CD4-positive, CD25-positive, alpha-beta regulatory T cell (primary cell): Measurements from ENCODE around the gene AUTS2. TPM values are rescaled to one million over a fixed set of nuclear protein-coding genes. Genes with fewer than 3 reads are reported as not detected.

Source experiments
- ATAC-seq, 2 donors: fragments of 150-1000 bp; cut with Tn5 transposase; one replicate each; pipeline ENCODE4 v1.10.0; 2021; ENCODE audit warnings: low read depth in 2 of 2, moderate number of reproducible peaks in 2 of 2, moderate library complexity in 1 of 2
- DNase-seq, 3 donors: peaks; one replicate each; pipeline versions ENCODE4 v3.0.0 to v3.0.0-alpha.2; 2012 to 2022; ENCODE audit warnings: mixed read lengths in 1 of 3
- H3K27ac ChIP-seq: one replicate; pipeline ENCODE4 v1.7.0; 2013; ENCODE audit warnings: mild to moderate bottlenecking, low read length; ENCODE audit not compliant: insufficient read depth, poor library complexity, severe bottlenecking
- H3K27me3 ChIP-seq: one replicate; pipeline ENCODE4 v1.7.0; 2013; ENCODE audit warnings: low read length; ENCODE audit not compliant: control insufficient read depth, insufficient read depth
- H3K36me3 ChIP-seq: one replicate; pipeline ENCODE4 v1.7.0; 2013; ENCODE audit warnings: mild to moderate bottlenecking, low read length, moderate library complexity; ENCODE audit not compliant: control insufficient read depth, insufficient read depth
- H3K4me1 ChIP-seq: 2 replicates; pipeline ENCODE4 v1.7.0; 2013; ENCODE audit warnings: mild to moderate bottlenecking, low read length; ENCODE audit not compliant: insufficient read depth, control insufficient read depth, poor library complexity, severe bottlenecking
- H3K4me3 ChIP-seq: one replicate; pipeline ENCODE4 v1.7.0; 2013; ENCODE audit warnings: low read depth, mild to moderate bottlenecking, low read length, moderate library complexity
- H3K9me3 ChIP-seq, 2 experiments: 1 replicate in 1 of 2; 2 replicates in 1 of 2; pipeline ENCODE4 v1.7.0; 2013; ENCODE audit warnings: low read length in 2 of 2, mild to moderate bottlenecking in 1 of 2, moderate library complexity in 1 of 2; ENCODE audit not compliant: control insufficient read depth in 2 of 2
- H3K27ac Mint-ChIP-seq, 3 donors: one replicate each; pipeline ENCODE4 v1.8.0; 2020 to 2022; ENCODE audit warnings: mild to moderate bottlenecking in 3 of 3, mixed read lengths in 3 of 3, moderate library complexity in 2 of 3
- H3K27me3 Mint-ChIP-seq: one replicate; pipeline ENCODE4 v1.8.0; 2022; ENCODE audit warnings: mild to moderate bottlenecking, mixed read lengths
- H3K36me3 Mint-ChIP-seq: one replicate; pipeline ENCODE4 v1.8.0; 2020; ENCODE audit warnings: mixed read lengths
- H3K4me1 Mint-ChIP-seq, 4 donors: one replicate each; pipeline ENCODE4 v1.8.0; 2020 to 2022; ENCODE audit warnings: mixed read lengths in 4 of 4, mild to moderate bottlenecking in 1 of 4
- H3K4me3 Mint-ChIP-seq, 4 donors: one replicate each; pipeline ENCODE4 v1.8.0; 2020 to 2022; ENCODE audit warnings: mild to moderate bottlenecking in 4 of 4, mixed read lengths in 4 of 4, moderate library complexity in 3 of 4
- H3K9me3 Mint-ChIP-seq, 7 donors: one replicate each; pipeline ENCODE4 v1.8.0; 2020 to 2022; ENCODE audit warnings: mixed read lengths in 7 of 7, mild to moderate bottlenecking in 3 of 7, moderate library complexity in 2 of 7
- polyA plus RNA-seq, 4 donors: library from polyadenylated mRNA; unstranded; fragments of 300-500 nt; fragmentation: Illumina TruSeq; gene quantifications; one replicate each; pipeline ENCODE4 v1.2.3, GENCODE V29; 2021
- total RNA-seq: library from RNA; stranded (reverse); gene quantifications from one replicate; pipeline ENCODE4 v1.2.3, GENCODE V29; 2022

AUTS2 gene
- total and polyA plus RNA-seq, 5 donors from 2014 or later: 0.47 to 32.4 (median 0.74) TPM

GRCh38 chr7:70701477-70701876, 1103.2 kb downstream of the AUTS2 start:
- no peak for ATAC-seq
- H3K4me3 Mint-ChIP-seq: no peak overlapping the region

DNA sequence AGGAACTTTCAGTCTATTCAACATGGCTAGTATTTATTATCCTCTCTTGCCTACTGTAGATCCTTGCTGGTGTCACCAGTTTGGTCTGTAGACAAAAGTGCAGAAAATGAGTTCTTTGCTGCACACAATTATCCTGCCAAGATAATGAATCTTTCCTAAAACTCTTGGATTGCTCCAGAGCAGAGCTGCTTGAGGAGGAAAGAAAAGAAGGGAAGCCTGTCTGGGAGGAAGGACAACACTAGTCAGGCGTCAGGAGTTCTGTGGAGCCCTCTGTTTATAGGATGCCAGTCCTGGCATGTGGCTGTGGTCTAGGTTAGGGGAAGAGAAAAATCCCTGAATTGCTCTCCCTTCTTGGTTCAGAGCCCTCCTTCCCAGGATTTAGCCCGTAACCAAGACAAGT, 1103.7 kb downstream of the AUTS2 start:
- H3K4me1 ChIP-seq: no peaks in the 10 kb centered on the region
- Mint-ChIP-seq H3K4me3 (no peak overlapping the region), H3K27me3 (peaks cover 14% of the 10 kb centered on the region), H3K36me3 (no peaks in the 10 kb centered on the region), H3K27ac (no peak overlapping the region), H3K4me1 (peaks cover 0 to 2% (median 0%) of the 10 kb centered on the region in 4 donors), H3K9me3 (peaks cover 0 to 2% (median 0%) of the 10 kb centered on the region in 7 donors)
- H3K4me3 ChIP-seq: no peak overlapping the region
- DNase-seq (no peak), ATAC-seq (no peak)
- H3K36me3 ChIP-seq: no peaks in the 10 kb centered on the region
- H3K9me3 ChIP-seq: no peaks in the 10 kb centered on the region
- H3K27me3 ChIP-seq: peaks cover 4% of the 10 kb centered on the region
- H3K27ac ChIP-seq: no peak overlapping the region

More at GRCh38 chr7:70701477-70701876, 1103.2 kb downstream of the AUTS2 start:
- Mint-ChIP-seq H3K4me1 (peaks cover 0 to 7% (median 0%) of the 10 kb centered on the region in 4 donors), H3K27ac (no peak overlapping the region), H3K9me3 (peaks cover 0 to 3% (median 0%) of the 10 kb centered on the region in 7 donors), H3K27me3 (peaks cover 18% of the 10 kb centered on the region), H3K36me3 (no peaks in the 10 kb centered on the region)
- DNase-seq: no peak
- Histone ChIP-seq H3K4me1 (no peaks in the 10 kb centered on the region), H3K27me3 (peaks cover 7% of the 10 kb centered on the region), H3K36me3 (no peaks in the 10 kb centered on the region), H3K9me3 (no peaks in the 10 kb centered on the region), H3K27ac (no peak overlapping the region), H3K4me3 (no peak overlapping the region)

DNA sequence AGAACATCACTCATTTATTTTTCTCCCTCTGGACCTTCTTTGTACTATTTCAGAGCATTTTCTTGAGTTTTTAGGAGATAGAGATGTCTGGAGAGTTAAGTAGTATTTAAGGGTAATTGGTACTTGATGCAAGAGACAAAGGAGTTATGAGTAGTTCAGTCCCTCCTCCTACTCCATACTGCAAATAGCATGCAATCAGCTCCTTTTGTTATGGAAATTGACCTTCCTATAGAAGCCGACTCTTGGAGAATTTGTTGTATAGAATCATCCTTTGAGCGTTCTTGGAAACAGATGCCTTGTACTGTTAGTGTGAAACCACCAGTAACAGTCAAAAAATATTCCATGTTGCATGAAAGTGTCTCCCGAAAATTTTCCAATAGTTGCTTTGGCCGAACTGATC, 1105.5 kb downstream of the AUTS2 start:
- Histone ChIP-seq H3K4me1 (no peaks in the 10 kb centered on the region), H3K4me3 (no peak overlapping the region), H3K27ac (no peak overlapping the region), H3K9me3 (no peaks in the 10 kb centered on the region), H3K36me3 (no peaks in the 10 kb centered on the region), H3K27me3 (no peaks in the 10 kb centered on the region)
- Mint-ChIP-seq H3K36me3 (no peaks in the 10 kb centered on the region), H3K27me3 (no peaks in the 10 kb centered on the region), H3K27ac (no peak overlapping the region), H3K9me3 (peaks cover 0 to 2% (median 0%) of the 10 kb centered on the region in 7 donors), H3K4me3 (no peak overlapping the region), H3K4me1 (no peaks in the 10 kb centered on the region)
- ATAC-seq: no peak
- DNase-seq: no peak

DNA sequence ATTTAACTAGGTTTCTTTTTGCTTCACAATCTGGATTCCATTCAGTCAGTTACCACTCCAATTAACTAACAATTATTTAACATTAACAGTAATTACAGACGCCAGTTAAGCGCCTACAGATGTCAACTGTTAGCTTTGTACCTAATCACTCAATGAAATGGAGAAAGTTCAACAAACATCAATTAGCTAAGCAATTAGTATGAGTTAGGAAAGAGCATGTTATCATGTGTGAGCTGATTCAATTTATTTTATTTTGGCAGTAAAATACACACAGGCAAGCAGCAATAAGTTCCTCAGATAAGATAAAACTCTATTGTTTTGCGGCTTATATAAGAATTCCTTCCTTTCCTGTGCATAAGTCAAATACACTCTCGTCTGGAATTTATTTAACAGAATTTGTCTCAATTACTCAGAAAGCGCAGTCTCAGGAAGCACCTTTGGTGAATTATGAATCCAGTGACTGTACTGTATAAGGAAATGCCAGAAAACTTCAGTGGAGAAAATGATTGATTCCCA, 1106.6 kb downstream of the AUTS2 start:
- H3K27me3 ChIP-seq: no peaks in the 10 kb centered on the region

GRCh38 chr7:70706204-70706603, 1107.9 kb downstream of the AUTS2 start:
- no peaks in the 10 kb centered on the region for H3K27me3 ChIP-seq
- H3K9me3 Mint-ChIP-seq: peaks cover 0 to 2% (median 0%) of the 10 kb centered on the region in 7 donors
- H3K4me1 Mint-ChIP-seq: no peaks in the 10 kb centered on the region
- no peaks in the 10 kb centered on the region for H3K36me3 Mint-ChIP-seq
- H3K4me1 ChIP-seq: no peaks in the 10 kb centered on the region
- no peak overlapping the region for H3K4me3 Mint-ChIP-seq
- H3K27ac ChIP-seq: no peak overlapping the region
- no peak for ATAC-seq
- no peaks in the 10 kb centered on the region for H3K9me3 ChIP-seq
- H3K27me3 Mint-ChIP-seq: no peaks in the 10 kb centered on the region
- no peak for DNase-seq
- no peak overlapping the region for H3K4me3 ChIP-seq
- no peak overlapping the region for H3K27ac Mint-ChIP-seq
- no peaks in the 10 kb centered on the region for H3K36me3 ChIP-seq

More for the DNA sequence above, 1106.6 kb downstream of the AUTS2 start:
- H3K9me3 Mint-ChIP-seq: peaks cover 0 to 2% (median 0%) of the 10 kb centered on the region in 7 donors
- no peak for DNase-seq
- H3K36me3 Mint-ChIP-seq: no peaks in the 10 kb centered on the region
- H3K36me3 ChIP-seq: no peaks in the 10 kb centered on the region
- H3K4me3 Mint-ChIP-seq: no peak overlapping the region
- H3K4me1 ChIP-seq: no peaks in the 10 kb centered on the region
- ATAC-seq: no peak
- H3K4me3 ChIP-seq: no peak overlapping the region
- H3K9me3 ChIP-seq: no peaks in the 10 kb centered on the region
- H3K27me3 Mint-ChIP-seq: no peaks in the 10 kb centered on the region
- no peaks in the 10 kb centered on the region for H3K4me1 Mint-ChIP-seq
- H3K27ac Mint-ChIP-seq: no peak overlapping the region
- H3K27ac ChIP-seq: no peak overlapping the region

DNA sequence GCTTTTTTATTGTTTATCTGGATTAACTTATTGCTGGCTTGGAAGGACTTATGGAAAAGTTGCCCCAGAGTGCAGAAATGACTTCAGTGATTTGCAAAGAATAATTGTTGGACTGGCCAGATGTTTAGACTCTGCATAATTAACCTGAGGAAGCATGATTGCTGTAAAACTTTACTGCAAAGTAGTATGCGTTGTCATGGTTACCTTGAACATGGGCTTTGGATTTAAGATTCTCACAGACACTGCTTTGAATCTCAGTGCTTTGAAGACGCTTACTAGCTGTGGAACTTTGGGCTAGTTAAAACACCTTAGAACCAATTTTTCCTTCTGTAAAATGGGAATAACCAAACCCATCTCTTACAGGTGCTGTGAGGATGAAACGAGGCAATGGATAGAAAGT, 1108.4 kb downstream of the AUTS2 start:
- Mint-ChIP-seq H3K36me3 (no peaks in the 10 kb centered on the region), H3K27me3 (no peaks in the 10 kb centered on the region), H3K9me3 (peaks cover 0 to 2% (median 0%) of the 10 kb centered on the region in 7 donors), H3K4me3 (no peak overlapping the region), H3K4me1 (no peaks in the 10 kb centered on the region), H3K27ac (no peak overlapping the region)
- no peak for DNase-seq
- no peaks in the 10 kb centered on the region for H3K9me3 ChIP-seq
- no peak for ATAC-seq
- no peak overlapping the region for H3K4me3 ChIP-seq
- no peak overlapping the region for H3K27ac ChIP-seq
- H3K4me1 ChIP-seq: no peaks in the 10 kb centered on the region
- no peaks in the 10 kb centered on the region for H3K27me3 ChIP-seq
- H3K36me3 ChIP-seq: no peaks in the 10 kb centered on the region

DNA sequence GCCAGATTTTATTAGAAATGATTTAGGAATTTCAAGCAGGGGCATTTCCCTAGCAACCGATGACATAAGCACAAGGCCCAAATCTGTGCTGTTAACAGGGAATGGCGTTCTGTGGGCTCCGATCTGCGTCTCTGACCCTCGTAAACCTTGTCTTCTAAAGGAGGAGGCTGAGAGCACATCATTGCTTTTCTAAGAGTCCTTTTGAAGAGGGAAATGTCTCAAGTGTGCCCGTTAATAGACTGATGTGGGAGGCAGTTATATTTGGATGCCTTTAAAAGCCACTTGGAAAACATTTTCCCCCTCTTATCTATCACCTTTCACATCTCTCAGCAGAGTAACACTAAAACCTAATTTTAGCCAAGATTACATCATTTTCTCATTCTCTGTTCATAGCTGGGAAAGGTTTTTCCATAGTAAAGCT, 1109.6 kb downstream of the AUTS2 start:
- H3K4me3 ChIP-seq: no peak overlapping the region
- H3K27me3 ChIP-seq: no peaks in the 10 kb centered on the region
- no peaks in the 10 kb centered on the region for H3K9me3 ChIP-seq
- H3K36me3 ChIP-seq: no peaks in the 10 kb centered on the region
- Mint-ChIP-seq H3K36me3 (no peaks in the 10 kb centered on the region), H3K27ac (no peak overlapping the region), H3K27me3 (no peaks in the 10 kb centered on the region), H3K9me3 (peaks cover 0 to 2% (median 0%) of the 10 kb centered on the region in 7 donors), H3K4me1 (no peaks in the 10 kb centered on the region), H3K4me3 (no peak overlapping the region)
- no peaks in the 10 kb centered on the region for H3K4me1 ChIP-seq
- ATAC-seq (no peak), DNase-seq (no peak)
- H3K27ac ChIP-seq: no peak overlapping the region

DNA sequence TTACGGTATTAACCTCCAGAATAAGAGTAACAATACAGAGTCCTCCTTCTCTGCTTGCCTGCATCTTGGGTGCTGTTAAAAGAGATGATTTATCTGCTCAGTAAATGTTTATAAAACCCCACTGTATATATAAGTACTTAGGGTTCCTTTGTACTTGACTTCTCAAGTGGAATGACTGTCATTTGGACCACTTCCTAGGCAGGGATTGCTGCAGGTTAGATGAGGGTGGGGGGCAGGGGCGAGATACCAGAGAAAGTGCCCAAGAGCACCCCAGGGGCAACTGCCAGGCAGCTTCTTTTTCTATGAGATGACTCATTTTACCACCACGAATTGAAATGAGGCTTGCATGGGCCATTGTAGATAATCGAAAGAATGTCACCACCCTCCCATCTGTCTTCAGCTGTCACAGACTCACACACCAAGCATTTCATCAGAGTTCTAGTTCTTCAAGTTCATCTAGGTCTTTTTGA, 1111.8 kb downstream of the AUTS2 start:
- no peak for ATAC-seq

More for the DNA sequence above, 1111.8 kb downstream of the AUTS2 start:
- no peak overlapping the region for H3K27ac ChIP-seq
- Mint-ChIP-seq H3K4me1 (no peaks in the 10 kb centered on the region), H3K36me3 (no peaks in the 10 kb centered on the region), H3K27me3 (no peaks in the 10 kb centered on the region), H3K4me3 (no peak overlapping the region), H3K9me3 (peaks cover 0 to 3% (median 0%) of the 10 kb centered on the region in 7 donors), H3K27ac (no peak overlapping the region)
- no peak overlapping the region for H3K4me3 ChIP-seq
- H3K4me1 ChIP-seq: no peaks in the 10 kb centered on the region
- DNase-seq: no peak
- no peaks in the 10 kb centered on the region for H3K36me3 ChIP-seq
- no peaks in the 10 kb centered on the region for H3K9me3 ChIP-seq
- no peaks in the 10 kb centered on the region for H3K27me3 ChIP-seq
